ENCODE measurements around the gene HHAT. TPM values are rescaled to one million over a fixed set of nuclear protein-coding genes. Genes with fewer than 3 reads are reported as not detected.

The HHAT gene
- total RNA-seq, 2 donors from 2014 or later: 4.5 to 4.6 TPM

DNA sequence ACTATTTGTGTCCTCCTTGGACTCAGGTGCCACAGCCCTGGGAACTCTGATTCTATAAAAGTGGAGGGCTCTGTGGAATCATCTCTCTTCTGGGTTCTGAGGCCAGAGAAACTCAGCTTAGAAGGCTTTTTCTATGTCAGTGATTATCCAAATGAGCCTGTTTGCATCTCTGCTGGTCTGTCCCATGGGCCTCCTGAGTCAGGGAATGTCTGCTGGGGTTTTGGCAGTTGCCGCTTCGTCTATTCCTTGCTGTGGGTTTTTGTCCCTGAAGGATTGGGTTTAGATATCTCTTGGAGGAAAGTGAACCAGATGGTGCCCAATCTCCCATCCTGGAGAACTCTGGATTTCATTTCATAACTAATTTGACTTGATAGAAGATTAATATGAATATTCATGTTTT, 297.6 kb downstream of the HHAT start:
- no peak for DNase-seq (ENCODE audit: low spot score)
- Histone ChIP-seq H3K27ac (no peak overlapping the region), H3K9me3 (no peaks in the 10 kb centered on the region), H3K27me3 (replicated peaks; ENCODE audit: insufficient read depth) (no peaks in the 10 kb centered on the region), H3K4me3 (no peak overlapping the region), H3K4me1 (ENCODE audit: control insufficient read depth in 1 of 2, low read depth in 2 of 2) (peaks cover 0 to 7% of the 10 kb centered on the region in 2 donors), H3K36me3 (no peaks in the 10 kb centered on the region)
- no peak for ATAC-seq (ENCODE audit: insufficient number of reproducible peaks, low FRiP score, low read depth)
- TF ChIP-seq CTCF (IDR thresholded peaks at IDR 0.05): no peak

- DNase-seq (ENCODE audit: low spot score): no peak
- no peaks in the 10 kb centered on the region for H3K9me3 ChIP-seq
- H3K27me3 ChIP-seq (replicated peaks; ENCODE audit: insufficient read depth): no peaks in the 10 kb centered on the region
- H3K36me3 ChIP-seq: no peaks in the 10 kb centered on the region
- H3K27ac ChIP-seq: no peak overlapping the region
- no peak overlapping the region for H3K4me3 ChIP-seq
- H3K4me1 ChIP-seq (ENCODE audit: control insufficient read depth in 1 of 2, low read depth in 2 of 2): peaks cover 0 to 7% of the 10 kb centered on the region in 2 donors
- TF ChIP-seq CTCF (IDR thresholded peaks at IDR 0.05): no peak
- ATAC-seq (ENCODE audit: insufficient number of reproducible peaks, low FRiP score, low read depth): no peak
Observed at GRCh38 chr1:210627755-210628154, 299.1 kb downstream of the HHAT start.

DNA sequence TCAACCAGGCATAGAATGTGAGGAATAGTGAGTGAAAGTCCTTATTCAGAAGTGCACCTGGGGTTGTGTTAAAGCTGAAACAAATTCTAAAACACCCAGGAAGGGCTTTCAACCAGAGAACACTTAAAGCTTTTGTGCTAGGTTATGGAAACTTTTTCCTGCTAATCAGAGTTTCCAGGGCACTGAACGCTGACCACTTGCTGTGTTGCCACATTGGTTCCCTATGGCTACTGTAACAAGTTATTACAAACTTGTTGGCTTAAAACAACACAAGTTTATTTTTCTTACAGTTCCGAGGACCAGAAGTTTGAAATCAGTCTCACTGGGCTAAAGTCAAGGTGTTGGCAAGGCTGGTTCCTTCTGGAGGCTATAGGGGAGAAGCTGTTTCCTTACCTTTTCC, 300.6 kb downstream of the HHAT start:
- H3K4me3 ChIP-seq: no peak overlapping the region
- no peak for DNase-seq (ENCODE audit: low spot score)
- H3K36me3 ChIP-seq: no peaks in the 10 kb centered on the region
- no peak for TF ChIP-seq CTCF (IDR thresholded peaks at IDR 0.05)
- H3K9me3 ChIP-seq: no peaks in the 10 kb centered on the region
- no peak for ATAC-seq (ENCODE audit: insufficient number of reproducible peaks, low FRiP score, low read depth)
- peaks cover 0 to 7% of the 10 kb centered on the region in 2 donors for H3K4me1 ChIP-seq (ENCODE audit: control insufficient read depth in 1 of 2, low read depth in 2 of 2)
- no peak overlapping the region for H3K27ac ChIP-seq
- H3K27me3 ChIP-seq (replicated peaks; ENCODE audit: insufficient read depth): no peaks in the 10 kb centered on the region

DNA sequence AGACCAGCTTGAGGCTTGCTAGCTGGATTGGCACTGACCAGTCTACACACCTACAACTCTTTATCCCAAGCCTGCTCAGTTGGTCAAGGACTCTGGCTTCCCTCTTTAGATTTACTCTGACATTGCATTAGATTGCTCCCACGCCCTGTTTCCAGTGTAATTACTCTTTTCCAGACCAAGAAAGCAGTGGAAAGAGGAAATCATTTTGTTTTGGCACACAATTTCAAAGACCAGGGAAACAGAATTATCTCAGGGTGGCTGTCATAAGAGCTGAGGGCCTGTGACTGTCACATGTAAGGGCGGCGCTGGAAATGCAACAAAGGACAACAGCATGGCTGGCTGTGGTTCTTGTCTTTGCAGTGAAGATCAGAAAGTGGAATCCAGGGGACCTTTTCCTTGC, 302.7 kb downstream of the HHAT start:
- no peaks in the 10 kb centered on the region for H3K27me3 ChIP-seq (replicated peaks; ENCODE audit: insufficient read depth)
- H3K36me3 ChIP-seq: no peaks in the 10 kb centered on the region
- no peak for TF ChIP-seq CTCF (IDR thresholded peaks at IDR 0.05)
- H3K9me3 ChIP-seq: no peaks in the 10 kb centered on the region
- DNase-seq (ENCODE audit: low spot score) (no peak), ATAC-seq (ENCODE audit: insufficient number of reproducible peaks, low FRiP score, low read depth) (no peak)
- H3K4me3 ChIP-seq: no peak overlapping the region
- no peak overlapping the region for H3K27ac ChIP-seq
- peaks cover 0 to 7% of the 10 kb centered on the region in 2 donors for H3K4me1 ChIP-seq (ENCODE audit: control insufficient read depth in 1 of 2, low read depth in 2 of 2)

DNA sequence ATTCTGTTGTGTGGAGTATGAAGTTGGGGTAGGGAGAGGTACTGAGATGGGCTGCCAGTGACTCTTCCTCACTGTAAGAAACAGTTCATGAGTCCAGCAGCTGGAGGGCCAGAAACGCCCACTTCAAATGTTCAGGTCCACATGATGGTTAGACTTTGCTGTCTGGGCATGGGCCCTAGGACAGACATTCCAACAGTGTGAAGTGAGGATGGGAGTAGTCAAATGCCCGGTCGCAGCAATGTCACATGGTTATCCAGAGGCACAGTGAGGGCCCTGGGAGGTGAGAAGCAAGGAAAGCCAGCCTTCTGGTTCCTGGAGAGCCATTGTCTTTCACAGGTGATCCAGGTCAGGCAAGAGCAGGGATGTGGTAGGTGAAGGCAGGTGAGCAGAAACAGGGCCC, 304.4 kb downstream of the HHAT start:
- ATAC-seq (ENCODE audit: insufficient number of reproducible peaks, low FRiP score, low read depth) (no peak), DNase-seq (ENCODE audit: low spot score) (no peak)
- Histone ChIP-seq H3K4me1 (ENCODE audit: control insufficient read depth in 1 of 2, low read depth in 2 of 2) (peaks cover 0 to 2% of the 10 kb centered on the region in 2 donors), H3K27me3 (replicated peaks; ENCODE audit: insufficient read depth) (no peaks in the 10 kb centered on the region), H3K27ac (no peak overlapping the region), H3K9me3 (no peaks in the 10 kb centered on the region), H3K4me3 (no peak overlapping the region), H3K36me3 (no peaks in the 10 kb centered on the region)
- TF ChIP-seq CTCF (IDR thresholded peaks at IDR 0.05): no peak

Data from thoracic aorta (tissue), 2 donors.